GM23338 (cell line): ENCODE results near the gene PSMG4. TPM values are rescaled to one million over a fixed set of nuclear protein-coding genes. Genes with fewer than 3 reads are reported as not detected.

Source experiments
- ATAC-seq: fragments of 200-7000 bp; cut with Tn5 transposase; 3 replicates; pipeline ENCODE4 v1.9.1; 2020
- DNase-seq: peaks from one replicate; pipeline ENCODE4 v3.0.0-alpha.2; 2015; ENCODE audit warnings: low spot score
- H2AFZ ChIP-seq: fragments of 200-600 bp; sonication (generic); 2 replicates; pipeline ENCODE4 v1.8.0; 2016; ENCODE audit warnings: antibody characterized with exemption, mild to moderate bottlenecking, moderate library complexity
- H3F3A ChIP-seq: fragments of 200-600 bp; sonication (generic); replicated peaks from 2 replicates; pipeline ENCODE4 v1.8.0; 2017; ENCODE audit warnings: antibody characterized with exemption, mixed run types, low read depth
- H3K27ac ChIP-seq: fragments of 200-600 bp; sonication (generic); 2 replicates; pipeline ENCODE4 v1.6.1; 2016; ENCODE audit warnings: low read depth
- H3K27me3 ChIP-seq: fragments of 200-600 bp; sonication (generic); 2 replicates; pipeline ENCODE4 v1.8.0; 2016; ENCODE audit warnings: mild to moderate bottlenecking, mixed run types, moderate library complexity; ENCODE audit not compliant: insufficient read depth
- H3K36me3 ChIP-seq: fragments of 200-600 bp; sonication (generic); 2 replicates; pipeline ENCODE4 v1.8.0; 2016; ENCODE audit warnings: mild to moderate bottlenecking; ENCODE audit not compliant: insufficient read depth
- H3K4me1 ChIP-seq: fragments of 200-600 bp; sonication (generic); 2 replicates; pipeline ENCODE4 v1.8.0; 2016; ENCODE audit warnings: mild to moderate bottlenecking, moderate library complexity; ENCODE audit not compliant: insufficient read depth
- H3K4me2 ChIP-seq: fragments of 200-600 bp; sonication (generic); 2 replicates; pipeline ENCODE4 v1.7.1; 2017; ENCODE audit warnings: mixed run types
- H3K4me3 ChIP-seq: fragments of 200-600 bp; sonication (generic); 2 replicates; pipeline ENCODE4 v1.6.1; 2016; ENCODE audit warnings: mixed run types
- H3K79me2 ChIP-seq: fragments of 200-600 bp; sonication (generic); replicated peaks from 2 replicates; pipeline ENCODE4 v1.8.0; 2017; ENCODE audit warnings: mild to moderate bottlenecking; ENCODE audit not compliant: insufficient read depth
- H3K9me2 ChIP-seq: fragments of 200-600 bp; sonication (generic); 2 replicates; pipeline ENCODE4 v1.8.0; 2017; ENCODE audit not compliant: insufficient read depth
- H4K20me1 ChIP-seq: fragments of 200-600 bp; sonication (generic); replicated peaks from 2 replicates; pipeline ENCODE4 v1.8.0; 2017; ENCODE audit warnings: mild to moderate bottlenecking; ENCODE audit not compliant: insufficient read depth
- H3K27ac Mint-ChIP-seq: 2 replicates; pipeline ENCODE4 v1.8.0; 2020; ENCODE audit warnings: inconsistent platforms, mild to moderate bottlenecking, moderate library complexity, mixed read lengths
- H3K27me3 Mint-ChIP-seq: 3 replicates; pipeline ENCODE4 v1.8.0; 2022; ENCODE audit warnings: low read depth, mild to moderate bottlenecking, moderate library complexity, mixed read lengths, inconsistent platforms; ENCODE audit not compliant: insufficient read depth, poor library complexity
- H3K36me3 Mint-ChIP-seq: 3 replicates; pipeline ENCODE4 v1.8.0; 2021; ENCODE audit warnings: low read depth, mild to moderate bottlenecking, inconsistent platforms, moderate library complexity, mixed read lengths
- H3K4me1 Mint-ChIP-seq: 3 replicates; pipeline ENCODE4 v1.8.0; 2020; ENCODE audit warnings: mild to moderate bottlenecking, inconsistent platforms, mixed read lengths
- H3K4me3 Mint-ChIP-seq: 3 replicates; pipeline ENCODE4 v1.8.0; 2021; ENCODE audit warnings: moderate library complexity, mild to moderate bottlenecking, inconsistent platforms, mixed read lengths
- H3K9me3 Mint-ChIP-seq: 3 replicates; pipeline ENCODE4 v1.8.0; 2020; ENCODE audit warnings: moderate library complexity, mild to moderate bottlenecking, inconsistent platforms, mixed read lengths
- CREB1 ChIP-seq: fragments of 250-450 bp; sonication (Bioruptor Pico); IDR thresholded peaks from 2 replicates; pipeline ENCODE4 v1.5.0; 2020; ENCODE audit warnings: low read depth, mild to moderate bottlenecking, moderate library complexity
- EZH2 ChIP-seq: fragments of 200-600 bp; sonication (generic); IDR thresholded peaks from one replicate; pipeline ENCODE4 v1.8.0; 2017; ENCODE audit warnings: antibody characterized with exemption, mild to moderate bottlenecking, low read depth; ENCODE audit not compliant: unreplicated experiment
- EZH2phosphoT487 ChIP-seq: fragments of 200-600 bp; sonication (generic); IDR thresholded peaks from one replicate; pipeline ENCODE4 v1.8.1; 2018; ENCODE audit warnings: antibody characterized with exemption; ENCODE audit not compliant: unreplicated experiment
- JUNB ChIP-seq: IDR thresholded peaks from one replicate; pipeline ENCODE4 v1.6.1; 2016; ENCODE audit warnings: antibody characterized with exemption; ENCODE audit not compliant: unreplicated experiment
- NANOG ChIP-seq: IDR thresholded peaks from 2 replicates; pipeline ENCODE4 v1.6.1; 2016; ENCODE audit warnings: antibody characterized with exemption, borderline replicate concordance
- POLR2AphosphoS5 ChIP-seq: IDR thresholded peaks from 2 replicates; pipeline ENCODE4 v1.6.1; 2016; ENCODE audit warnings: antibody characterized with exemption, low read depth
- STAT1 ChIP-seq: IDR thresholded peaks from one replicate; pipeline ENCODE4 v1.6.1; 2016; ENCODE audit warnings: antibody characterized with exemption; ENCODE audit not compliant: unreplicated experiment
- ZNF114 ChIP-seq: fragments of 250-450 bp; sonication (Bioruptor Pico); IDR thresholded peaks from 2 replicates; pipeline ENCODE4 v1.5.0; 2020; ENCODE audit warnings: mild to moderate bottlenecking, moderate library complexity
- ZNF331 ChIP-seq: fragments of 250-450 bp; sonication (Bioruptor Pico); IDR thresholded peaks from 2 replicates; pipeline ENCODE4 v1.5.0; 2020; ENCODE audit warnings: low read depth, mild to moderate bottlenecking, moderate library complexity
- polyA plus RNA-seq: library from polyadenylated mRNA; unstranded; fragments of >200 nt; fragmentation: Nextera tagmentation; extraction: Ambion mirVana; gene quantifications from 2 replicates; pipeline ENCODE4 v1.2.1, GENCODE V29; 2016
- total RNA-seq: library from RNA; depleted of rRNA; stranded (reverse); fragments of >200 nt; shearing (Covaris generic); gene quantifications from 2 replicates; pipeline ENCODE4 v1.2.3, GENCODE V29; 2014
- TF ChIP-seq, protein P1 (sequence below): fragments of 250-450 bp; sonication (Bioruptor Pico); IDR thresholded peaks from 2 replicates; pipeline ENCODE4 v1.5.0; 2020; ENCODE audit warnings: mild to moderate bottlenecking, moderate library complexity
- TF ChIP-seq, protein P2 (sequence below), 2 experiments: fragments of 200-600 bp in 1 of 2; sonication (generic) in 1 of 2; conservative IDR thresholded peaks; 2 replicates each; pipeline versions ENCODE4 v1.5.1 to v1.6.1; 2016 to 2017; ENCODE audit warnings: antibody characterized with exemption in 2 of 2, low read depth in 2 of 2, mild to moderate bottlenecking in 2 of 2, moderate library complexity in 1 of 2
- TF ChIP-seq, protein P3 (sequence below): IDR thresholded peaks from 2 replicates; pipeline ENCODE4 v1.6.1; 2016; ENCODE audit warnings: antibody characterized with exemption
- TF ChIP-seq, protein P4 (sequence below): IDR thresholded peaks from one replicate; pipeline ENCODE4 v1.6.1; 2018; ENCODE audit warnings: antibody characterized with exemption; ENCODE audit not compliant: unreplicated experiment

PSMG4 gene
- total and polyA plus RNA-seq, 2 experiments from 2014 or later, result 37.2 to 168 TPM

DNA sequence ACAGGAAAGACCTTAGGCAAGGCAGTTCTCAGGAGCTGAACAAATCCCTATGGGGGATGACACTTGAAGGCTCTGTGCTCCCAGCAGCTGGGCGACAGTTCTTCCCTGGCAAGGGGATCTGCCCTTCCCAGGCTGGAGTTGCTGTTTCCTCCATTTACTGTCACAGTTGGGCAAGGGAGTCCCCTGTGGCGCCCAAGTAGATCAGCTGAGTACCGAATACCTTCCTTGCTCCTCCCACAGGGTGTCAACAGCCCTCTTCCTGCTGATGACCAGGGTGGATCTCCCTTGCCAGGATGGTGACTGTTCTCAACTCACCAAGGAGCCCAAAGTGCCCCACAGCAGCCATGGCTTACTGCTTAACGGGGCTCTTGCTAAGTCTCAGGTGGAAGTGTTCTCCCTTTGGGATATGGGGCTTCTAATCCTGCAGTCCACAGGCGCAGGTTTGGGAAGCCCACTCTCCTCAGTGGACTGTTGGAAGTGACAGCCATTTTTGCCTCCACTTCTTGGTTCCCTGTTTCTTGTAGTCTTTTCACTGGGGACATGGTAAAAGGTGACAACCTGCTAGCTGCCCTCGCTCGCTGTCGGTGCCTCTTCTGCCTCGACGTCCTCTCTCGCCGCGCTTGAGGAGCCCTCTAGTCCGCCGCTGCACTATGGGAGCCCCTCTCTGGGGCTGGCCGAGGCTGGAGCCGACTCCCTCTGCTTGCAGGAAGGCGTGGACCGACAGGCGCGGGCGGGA lies 5.7 kb upstream of the PSMG4 start:
- Mint-ChIP-seq H3K36me3 (peaks cover 10% of the 10 kb centered on the region), H3K27me3 (peaks cover 9% of the 10 kb centered on the region), H3K4me1 (peaks cover 16% of the 10 kb centered on the region), H3K4me3 (no peak overlapping the region), H3K27ac (no peak overlapping the region), H3K9me3 (peaks cover 8% of the 10 kb centered on the region)
- H3K4me3 ChIP-seq, result no peak overlapping the region
- no peak overlapping the region for H3K4me2 ChIP-seq
- no peak overlapping the region for H2AFZ ChIP-seq
- ATAC-seq (no peak), DNase-seq (no peak)
- H3K9me2 ChIP-seq, result no peaks in the 10 kb centered on the region
- no peaks in the 10 kb centered on the region for H3K79me2 ChIP-seq
- TF ChIP-seq EZH2, result no peak
- TF ChIP-seq CREB1, result no peak
- TF ChIP-seq ZNF114 (CRISPR knock-in tag), result no peak
- TF ChIP-seq, protein P1, sequence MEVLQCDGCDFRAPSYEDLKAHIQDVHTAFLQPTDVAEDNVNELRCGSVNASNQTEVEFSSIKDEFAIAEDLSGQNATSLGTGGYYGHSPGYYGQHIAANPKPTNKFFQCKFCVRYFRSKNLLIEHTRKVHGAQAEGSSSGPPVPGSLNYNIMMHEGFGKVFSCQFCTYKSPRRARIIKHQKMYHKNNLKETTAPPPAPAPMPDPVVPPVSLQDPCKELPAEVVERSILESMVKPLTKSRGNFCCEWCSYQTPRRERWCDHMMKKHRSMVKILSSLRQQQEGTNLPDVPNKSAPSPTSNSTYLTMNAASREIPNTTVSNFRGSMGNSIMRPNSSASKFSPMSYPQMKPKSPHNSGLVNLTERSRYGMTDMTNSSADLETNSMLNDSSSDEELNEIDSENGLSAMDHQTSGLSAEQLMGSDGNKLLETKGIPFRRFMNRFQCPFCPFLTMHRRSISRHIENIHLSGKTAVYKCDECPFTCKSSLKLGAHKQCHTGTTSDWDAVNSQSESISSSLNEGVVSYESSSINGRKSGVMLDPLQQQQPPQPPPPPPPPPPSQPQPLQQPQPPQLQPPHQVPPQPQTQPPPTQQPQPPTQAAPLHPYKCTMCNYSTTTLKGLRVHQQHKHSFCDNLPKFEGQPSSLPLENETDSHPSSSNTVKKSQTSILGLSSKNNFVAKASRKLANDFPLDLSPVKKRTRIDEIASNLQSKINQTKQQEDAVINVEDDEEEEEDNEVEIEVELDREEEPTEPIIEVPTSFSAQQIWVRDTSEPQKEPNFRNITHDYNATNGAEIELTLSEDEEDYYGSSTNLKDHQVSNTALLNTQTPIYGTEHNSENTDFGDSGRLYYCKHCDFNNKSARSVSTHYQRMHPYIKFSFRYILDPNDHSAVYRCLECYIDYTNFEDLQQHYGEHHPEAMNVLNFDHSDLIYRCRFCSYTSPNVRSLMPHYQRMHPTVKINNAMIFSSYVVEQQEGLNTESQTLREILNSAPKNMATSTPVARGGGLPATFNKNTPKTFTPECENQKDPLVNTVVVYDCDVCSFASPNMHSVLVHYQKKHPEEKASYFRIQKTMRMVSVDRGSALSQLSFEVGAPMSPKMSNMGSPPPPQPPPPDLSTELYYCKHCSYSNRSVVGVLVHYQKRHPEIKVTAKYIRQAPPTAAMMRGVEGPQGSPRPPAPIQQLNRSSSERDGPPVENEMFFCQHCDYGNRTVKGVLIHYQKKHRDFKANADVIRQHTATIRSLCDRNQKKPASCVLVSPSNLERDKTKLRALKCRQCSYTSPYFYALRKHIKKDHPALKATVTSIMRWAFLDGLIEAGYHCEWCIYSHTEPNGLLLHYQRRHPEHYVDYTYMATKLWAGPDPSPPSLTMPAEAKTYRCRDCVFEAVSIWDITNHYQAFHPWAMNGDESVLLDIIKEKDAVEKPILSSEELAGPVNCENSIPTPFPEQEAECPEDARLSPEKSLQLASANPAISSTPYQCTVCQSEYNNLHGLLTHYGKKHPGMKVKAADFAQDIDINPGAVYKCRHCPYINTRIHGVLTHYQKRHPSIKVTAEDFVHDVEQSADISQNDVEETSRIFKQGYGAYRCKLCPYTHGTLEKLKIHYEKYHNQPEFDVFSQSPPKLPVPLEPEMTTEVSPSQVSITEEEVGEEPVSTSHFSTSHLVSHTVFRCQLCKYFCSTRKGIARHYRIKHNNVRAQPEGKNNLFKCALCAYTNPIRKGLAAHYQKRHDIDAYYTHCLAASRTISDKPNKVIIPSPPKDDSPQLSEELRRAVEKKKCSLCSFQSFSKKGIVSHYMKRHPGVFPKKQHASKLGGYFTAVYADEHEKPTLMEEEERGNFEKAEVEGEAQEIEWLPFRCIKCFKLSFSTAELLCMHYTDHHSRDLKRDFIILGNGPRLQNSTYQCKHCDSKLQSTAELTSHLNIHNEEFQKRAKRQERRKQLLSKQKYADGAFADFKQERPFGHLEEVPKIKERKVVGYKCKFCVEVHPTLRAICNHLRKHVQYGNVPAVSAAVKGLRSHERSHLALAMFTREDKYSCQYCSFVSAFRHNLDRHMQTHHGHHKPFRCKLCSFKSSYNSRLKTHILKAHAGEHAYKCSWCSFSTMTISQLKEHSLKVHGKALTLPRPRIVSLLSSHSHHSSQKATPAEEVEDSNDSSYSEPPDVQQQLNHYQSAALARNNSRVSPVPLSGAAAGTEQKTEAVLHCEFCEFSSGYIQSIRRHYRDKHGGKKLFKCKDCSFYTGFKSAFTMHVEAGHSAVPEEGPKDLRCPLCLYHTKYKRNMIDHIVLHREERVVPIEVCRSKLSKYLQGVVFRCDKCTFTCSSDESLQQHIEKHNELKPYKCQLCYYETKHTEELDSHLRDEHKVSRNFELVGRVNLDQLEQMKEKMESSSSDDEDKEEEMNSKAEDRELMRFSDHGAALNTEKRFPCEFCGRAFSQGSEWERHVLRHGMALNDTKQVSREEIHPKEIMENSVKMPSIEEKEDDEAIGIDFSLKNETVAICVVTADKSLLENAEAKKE (CRISPR knock-in tag), result no peak
- TF ChIP-seq, protein P2, sequence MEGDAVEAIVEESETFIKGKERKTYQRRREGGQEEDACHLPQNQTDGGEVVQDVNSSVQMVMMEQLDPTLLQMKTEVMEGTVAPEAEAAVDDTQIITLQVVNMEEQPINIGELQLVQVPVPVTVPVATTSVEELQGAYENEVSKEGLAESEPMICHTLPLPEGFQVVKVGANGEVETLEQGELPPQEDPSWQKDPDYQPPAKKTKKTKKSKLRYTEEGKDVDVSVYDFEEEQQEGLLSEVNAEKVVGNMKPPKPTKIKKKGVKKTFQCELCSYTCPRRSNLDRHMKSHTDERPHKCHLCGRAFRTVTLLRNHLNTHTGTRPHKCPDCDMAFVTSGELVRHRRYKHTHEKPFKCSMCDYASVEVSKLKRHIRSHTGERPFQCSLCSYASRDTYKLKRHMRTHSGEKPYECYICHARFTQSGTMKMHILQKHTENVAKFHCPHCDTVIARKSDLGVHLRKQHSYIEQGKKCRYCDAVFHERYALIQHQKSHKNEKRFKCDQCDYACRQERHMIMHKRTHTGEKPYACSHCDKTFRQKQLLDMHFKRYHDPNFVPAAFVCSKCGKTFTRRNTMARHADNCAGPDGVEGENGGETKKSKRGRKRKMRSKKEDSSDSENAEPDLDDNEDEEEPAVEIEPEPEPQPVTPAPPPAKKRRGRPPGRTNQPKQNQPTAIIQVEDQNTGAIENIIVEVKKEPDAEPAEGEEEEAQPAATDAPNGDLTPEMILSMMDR (conservative IDR thresholded peaks at IDR 0.05; ENCODE audit: low read depth in 2 of 2), result no peak
- TF ChIP-seq, protein P3, sequence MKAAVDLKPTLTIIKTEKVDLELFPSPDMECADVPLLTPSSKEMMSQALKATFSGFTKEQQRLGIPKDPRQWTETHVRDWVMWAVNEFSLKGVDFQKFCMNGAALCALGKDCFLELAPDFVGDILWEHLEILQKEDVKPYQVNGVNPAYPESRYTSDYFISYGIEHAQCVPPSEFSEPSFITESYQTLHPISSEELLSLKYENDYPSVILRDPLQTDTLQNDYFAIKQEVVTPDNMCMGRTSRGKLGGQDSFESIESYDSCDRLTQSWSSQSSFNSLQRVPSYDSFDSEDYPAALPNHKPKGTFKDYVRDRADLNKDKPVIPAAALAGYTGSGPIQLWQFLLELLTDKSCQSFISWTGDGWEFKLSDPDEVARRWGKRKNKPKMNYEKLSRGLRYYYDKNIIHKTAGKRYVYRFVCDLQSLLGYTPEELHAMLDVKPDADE, result no peak
- TF ChIP-seq, protein P4, sequence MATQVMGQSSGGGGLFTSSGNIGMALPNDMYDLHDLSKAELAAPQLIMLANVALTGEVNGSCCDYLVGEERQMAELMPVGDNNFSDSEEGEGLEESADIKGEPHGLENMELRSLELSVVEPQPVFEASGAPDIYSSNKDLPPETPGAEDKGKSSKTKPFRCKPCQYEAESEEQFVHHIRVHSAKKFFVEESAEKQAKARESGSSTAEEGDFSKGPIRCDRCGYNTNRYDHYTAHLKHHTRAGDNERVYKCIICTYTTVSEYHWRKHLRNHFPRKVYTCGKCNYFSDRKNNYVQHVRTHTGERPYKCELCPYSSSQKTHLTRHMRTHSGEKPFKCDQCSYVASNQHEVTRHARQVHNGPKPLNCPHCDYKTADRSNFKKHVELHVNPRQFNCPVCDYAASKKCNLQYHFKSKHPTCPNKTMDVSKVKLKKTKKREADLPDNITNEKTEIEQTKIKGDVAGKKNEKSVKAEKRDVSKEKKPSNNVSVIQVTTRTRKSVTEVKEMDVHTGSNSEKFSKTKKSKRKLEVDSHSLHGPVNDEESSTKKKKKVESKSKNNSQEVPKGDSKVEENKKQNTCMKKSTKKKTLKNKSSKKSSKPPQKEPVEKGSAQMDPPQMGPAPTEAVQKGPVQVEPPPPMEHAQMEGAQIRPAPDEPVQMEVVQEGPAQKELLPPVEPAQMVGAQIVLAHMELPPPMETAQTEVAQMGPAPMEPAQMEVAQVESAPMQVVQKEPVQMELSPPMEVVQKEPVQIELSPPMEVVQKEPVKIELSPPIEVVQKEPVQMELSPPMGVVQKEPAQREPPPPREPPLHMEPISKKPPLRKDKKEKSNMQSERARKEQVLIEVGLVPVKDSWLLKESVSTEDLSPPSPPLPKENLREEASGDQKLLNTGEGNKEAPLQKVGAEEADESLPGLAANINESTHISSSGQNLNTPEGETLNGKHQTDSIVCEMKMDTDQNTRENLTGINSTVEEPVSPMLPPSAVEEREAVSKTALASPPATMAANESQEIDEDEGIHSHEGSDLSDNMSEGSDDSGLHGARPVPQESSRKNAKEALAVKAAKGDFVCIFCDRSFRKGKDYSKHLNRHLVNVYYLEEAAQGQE, result no peak
- TF ChIP-seq STAT1, result no peak
- no peak for TF ChIP-seq JUNB
- TF ChIP-seq EZH2phosphoT487, result no peak
- TF ChIP-seq NANOG, result no peak
- no peak for TF ChIP-seq ZNF331 (CRISPR knock-in tag)
- TF ChIP-seq POLR2AphosphoS5, result no peak
- H4K20me1 ChIP-seq, result no peaks in the 10 kb centered on the region
- H3K27ac ChIP-seq, result no peak overlapping the region
- H3K27me3 ChIP-seq, result no peaks in the 10 kb centered on the region
- H3K4me1 ChIP-seq, result peaks cover 8% of the 10 kb centered on the region
- 0 out of 2 replicates have a peak, but pooled peaks cover 4% of the 10 kb centered on the region for H3F3A ChIP-seq
- H3K36me3 ChIP-seq, result no peaks in the 10 kb centered on the region
